Thyroid gland (tissue), 4 donors: ENCODE measurements around the gene C13orf46. TPM values are rescaled to one million over a fixed set of nuclear protein-coding genes. Genes with fewer than 3 reads are reported as not detected.
"Not testable (repeated sequence)": the region's sequence is repeated elsewhere in the genome, so short reads cannot be mapped to it uniquely, and the experiment has no call there.

Source experiments
- DNase-seq, 2 donors: peaks; one replicate each; pipeline ENCODE4 v3.0.0-alpha.2; 2019
- H3K27ac ChIP-seq, 3 donors: fragments of 200-600 bp; sonication (generic); 1 replicate in 2 of 3; 2 replicates in 1 of 3; pipeline ENCODE4 v1.5.1; 2016 to 2019; ENCODE audit warnings: mild to moderate bottlenecking in 1 of 3, moderate library complexity in 1 of 3
- H3K27me3 ChIP-seq: fragments of 200-600 bp; sonication (generic); one replicate; pipeline ENCODE4 v1.5.1; 2019
- H3K36me3 ChIP-seq, 2 donors: fragments of 200-600 bp; sonication (generic); one replicate each; pipeline ENCODE4 v1.5.1; 2016 to 2019
- H3K4me1 ChIP-seq, 2 donors: fragments of 200-600 bp; sonication (generic); one replicate each; pipeline ENCODE4 v1.5.1; 2017 to 2019
- H3K4me3 ChIP-seq, 3 donors: fragments of 200-600 bp; sonication (generic); replicated peaks in 1 of 3; 1 replicate in 2 of 3; 2 replicates in 1 of 3; pipeline ENCODE4 v1.5.1; 2016; ENCODE audit warnings: mild to moderate bottlenecking in 1 of 3
- H3K9me3 ChIP-seq: fragments of 200-600 bp; sonication (generic); one replicate; pipeline ENCODE4 v1.5.1; 2017
- POLR2A ChIP-seq, 2 donors: fragments of 450-650 bp; IDR thresholded peaks; one replicate each; pipeline ENCODE4 v1.6.1; 2017; ENCODE audit warnings: antibody characterized with exemption in 2 of 2, mild to moderate bottlenecking in 2 of 2, moderate library complexity in 1 of 2
- WGBS, 2 donors: methylation state at CpG; one replicate each; pipeline ENCODE4 v1.1.5; 2017; 5-methylcytosine and 5-hydroxymethylcytosine counted together
- intact Hi-C: fragments of 100-400 bp; cut with DNase I; formaldehyde crosslinking; loops from one replicate; pipeline ENCODE4 v1.15.1; 2023
- total RNA-seq, 4 donors: library from RNA; depleted of rRNA; stranded (reverse); fragments of >200 nt; gene quantifications; one replicate each; pipeline ENCODE4 v1.2.3, GENCODE V29; 2016
- TF ChIP-seq, protein P1 (sequence below), 6 experiments: fragments of 200-600 bp in 3 of 6; fragments of 450-650 bp in 3 of 6; sonication (generic) in 3 of 6; IDR thresholded peaks; one replicate each; pipeline ENCODE4 v1.5.1; 2016 to 2019; ENCODE audit warnings: antibody characterized with exemption in 6 of 6, mild to moderate bottlenecking in 2 of 6, inconsistent platforms in 1 of 6, moderate library complexity in 1 of 6

Gene C13orf46
- total RNA-seq, 4 donors from 2014 or later, result 0.67 to 9.4 (median 4.3) TPM

DNA sequence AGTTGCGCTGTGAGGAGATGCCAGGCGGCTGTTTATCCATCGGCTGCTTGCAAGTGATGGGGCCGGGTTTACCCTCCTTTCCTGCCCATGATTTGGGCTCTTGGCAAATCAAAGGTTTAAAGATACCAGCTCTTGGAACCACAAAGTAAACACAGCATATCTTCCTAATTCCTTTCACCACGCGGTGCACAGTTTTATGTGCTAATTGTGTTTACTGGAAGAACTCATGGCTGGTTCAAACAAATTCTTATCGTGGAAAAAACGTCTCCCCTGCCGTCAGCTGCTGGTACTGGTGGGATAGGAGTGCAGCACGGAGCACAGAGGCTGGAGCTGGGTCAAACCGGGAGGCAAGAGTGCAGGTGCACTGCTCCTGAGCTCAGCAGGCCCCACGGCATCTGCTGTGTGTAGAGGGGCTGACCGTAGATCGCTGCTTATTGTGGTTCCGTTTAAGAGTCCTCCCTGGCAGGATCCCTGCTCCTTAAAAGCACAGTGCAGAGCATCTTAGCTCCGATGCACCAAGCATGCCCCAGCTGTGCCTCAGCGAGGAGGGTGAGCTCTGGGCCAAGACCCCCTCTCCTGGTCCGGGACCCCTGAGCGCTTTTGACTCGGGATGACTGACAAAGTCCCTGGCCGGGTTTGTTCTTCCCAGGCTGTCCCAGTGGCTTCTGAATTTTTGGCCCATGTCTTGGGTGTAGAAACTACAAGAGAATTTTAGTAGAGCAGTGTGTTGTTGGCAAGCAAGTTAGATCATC, 58.7 kb downstream of the C13orf46 start:
- Histone ChIP-seq H3K36me3 (no peaks in the 10 kb centered on the region), H3K27me3 (no peaks in the 10 kb centered on the region), H3K4me1 (no peaks in the 10 kb centered on the region), H3K9me3 (no peaks in the 10 kb centered on the region), H3K27ac (no peak overlapping the region), H3K4me3 (no peak overlapping the region)
- 71 to 76% methylated on average over 17 to 21 of the region's 21 CpGs for WGBS, 2 donors
- no peak for TF ChIP-seq POLR2A (IDR thresholded peaks at IDR 0.05)
- TF ChIP-seq, protein P1, sequence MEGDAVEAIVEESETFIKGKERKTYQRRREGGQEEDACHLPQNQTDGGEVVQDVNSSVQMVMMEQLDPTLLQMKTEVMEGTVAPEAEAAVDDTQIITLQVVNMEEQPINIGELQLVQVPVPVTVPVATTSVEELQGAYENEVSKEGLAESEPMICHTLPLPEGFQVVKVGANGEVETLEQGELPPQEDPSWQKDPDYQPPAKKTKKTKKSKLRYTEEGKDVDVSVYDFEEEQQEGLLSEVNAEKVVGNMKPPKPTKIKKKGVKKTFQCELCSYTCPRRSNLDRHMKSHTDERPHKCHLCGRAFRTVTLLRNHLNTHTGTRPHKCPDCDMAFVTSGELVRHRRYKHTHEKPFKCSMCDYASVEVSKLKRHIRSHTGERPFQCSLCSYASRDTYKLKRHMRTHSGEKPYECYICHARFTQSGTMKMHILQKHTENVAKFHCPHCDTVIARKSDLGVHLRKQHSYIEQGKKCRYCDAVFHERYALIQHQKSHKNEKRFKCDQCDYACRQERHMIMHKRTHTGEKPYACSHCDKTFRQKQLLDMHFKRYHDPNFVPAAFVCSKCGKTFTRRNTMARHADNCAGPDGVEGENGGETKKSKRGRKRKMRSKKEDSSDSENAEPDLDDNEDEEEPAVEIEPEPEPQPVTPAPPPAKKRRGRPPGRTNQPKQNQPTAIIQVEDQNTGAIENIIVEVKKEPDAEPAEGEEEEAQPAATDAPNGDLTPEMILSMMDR (IDR thresholded peaks at IDR 0.05), result no peak
- DNase-seq, result no peak
- intact Hi-C loops, result no loop called here

DNA sequence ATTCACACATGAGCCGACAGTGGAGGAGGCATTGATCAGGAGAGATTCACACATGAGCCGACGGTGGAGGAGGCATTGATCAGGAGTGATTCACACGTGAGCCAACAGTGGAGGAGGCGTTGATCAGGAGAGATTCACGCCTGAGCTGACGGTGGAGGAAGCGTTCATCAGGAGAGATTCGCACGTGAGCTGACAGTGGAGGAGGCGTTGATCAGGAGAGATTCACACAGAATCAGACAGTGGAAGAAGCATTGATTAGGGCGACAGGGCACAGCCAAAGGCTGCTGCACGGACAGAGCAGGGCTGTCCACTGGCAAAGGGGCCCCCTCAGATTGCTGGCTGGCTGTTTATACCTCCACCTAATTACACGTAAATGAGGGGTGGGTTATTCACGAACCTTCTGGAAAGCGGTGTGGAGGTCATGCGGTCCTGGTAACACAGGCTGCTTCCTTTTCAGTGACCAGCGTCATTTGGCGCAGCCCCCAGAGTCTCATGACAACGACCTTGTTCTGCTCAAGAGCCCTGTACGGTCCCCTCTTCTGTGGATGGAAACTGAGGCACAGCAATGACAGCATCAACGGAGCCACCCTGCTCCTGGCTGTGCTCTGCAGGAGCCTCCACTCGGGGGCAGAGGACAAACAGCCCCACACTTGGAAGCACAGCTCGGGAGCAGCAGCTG, 59.4 kb downstream of the C13orf46 start:
- 81 to 83% methylated on average over 22 to 24 of the region's 24 CpGs for WGBS, 2 donors
- intact Hi-C loops, result no loop called here
- no peak for TF ChIP-seq POLR2A (IDR thresholded peaks at IDR 0.05)
- TF ChIP-seq, protein P1 (IDR thresholded peaks at IDR 0.05), result no peak

DNA sequence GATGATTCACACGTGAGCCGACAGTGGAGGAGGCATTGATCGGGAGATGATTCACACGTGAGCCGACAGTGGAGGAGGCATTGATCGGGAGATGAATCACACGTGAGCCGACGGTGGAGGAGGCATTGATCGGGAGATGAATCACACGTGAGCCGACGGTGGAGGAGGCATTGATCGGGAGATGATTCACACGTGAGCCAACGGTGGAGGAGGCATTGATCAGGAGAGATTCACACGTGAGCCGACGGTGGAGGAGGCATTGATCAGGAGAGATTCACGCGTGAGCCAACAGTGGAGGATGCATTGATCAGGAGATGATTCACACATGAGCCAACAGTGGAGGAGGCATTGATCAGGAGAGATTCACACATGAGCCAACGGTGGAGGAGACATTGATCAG, 60.0 kb downstream of the C13orf46 start:
- H3K36me3 ChIP-seq, intact Hi-C loops, H3K4me1 ChIP-seq, DNase-seq, H3K9me3 ChIP-seq, H3K27ac ChIP-seq, H3K4me3 ChIP-seq, H3K27me3 ChIP-seq: not testable (repeated sequence)
- WGBS, 2 donors, result 90 to 94% methylated on average over 22 of the region's 22 CpGs

More for the DNA sequence above, 59.4 kb downstream of the C13orf46 start:
- no peak for DNase-seq
- Histone ChIP-seq H3K27me3 (no peaks in the 10 kb centered on the region), H3K4me3 (no peak overlapping the region), H3K36me3 (no peaks in the 10 kb centered on the region), H3K27ac (no peak overlapping the region), H3K4me1 (no peaks in the 10 kb centered on the region), H3K9me3 (no peaks in the 10 kb centered on the region)

DNA sequence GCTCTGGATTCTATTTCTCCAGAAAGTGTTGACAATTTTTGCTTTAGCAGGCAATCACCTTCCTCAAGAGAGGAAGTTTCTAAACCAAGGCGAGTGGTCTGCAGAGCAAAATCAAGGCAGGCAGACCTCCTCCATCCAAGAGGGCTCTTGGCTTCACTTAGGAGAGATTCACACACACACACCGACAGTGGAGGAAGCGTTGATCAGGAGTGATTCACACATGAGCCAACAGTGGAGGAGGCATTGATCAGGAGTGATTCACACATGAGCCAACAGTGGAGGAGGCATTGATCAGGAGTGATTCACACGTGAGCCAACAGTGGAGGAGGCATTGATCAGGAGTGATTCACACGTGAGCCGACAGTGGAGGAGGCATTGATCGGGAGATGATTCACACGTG, 60.5 kb downstream of the C13orf46 start:
- H3K4me1 ChIP-seq, H3K36me3 ChIP-seq, H3K9me3 ChIP-seq, H3K27ac ChIP-seq, DNase-seq, H3K27me3 ChIP-seq, intact Hi-C loops, H3K4me3 ChIP-seq: not testable (repeated sequence)
- 78 to 87% methylated on average over 8 of the region's 8 CpGs for WGBS, 2 donors

DNA sequence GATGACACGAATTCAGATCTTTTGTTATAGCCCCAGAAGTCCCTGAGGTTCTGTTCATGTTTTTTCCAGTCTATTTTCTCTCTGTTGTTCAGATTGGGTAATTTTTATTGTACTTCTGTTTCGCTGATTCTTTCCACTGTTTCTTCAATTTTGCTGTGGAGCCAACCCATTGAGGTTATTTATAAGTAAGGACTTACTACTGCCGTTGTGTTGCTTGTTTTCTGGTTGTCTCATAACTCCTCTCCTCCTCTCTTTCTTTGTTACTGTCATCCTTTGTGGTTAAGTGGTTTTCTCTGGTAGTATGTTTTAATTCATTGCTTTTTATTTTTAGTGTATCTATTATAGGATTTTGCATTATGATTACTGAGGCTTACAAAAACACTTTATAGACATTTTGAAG, 61.3 kb downstream of the C13orf46 start:
- no peaks in the 10 kb centered on the region for H3K9me3 ChIP-seq
- no peak overlapping the region for H3K27ac ChIP-seq
- H3K4me1 ChIP-seq, result no peaks in the 10 kb centered on the region
- no peak overlapping the region for H3K4me3 ChIP-seq
- H3K36me3 ChIP-seq, result no peaks in the 10 kb centered on the region
- WGBS, 2 donors, result 80 to 85% methylated on average over 3 of the region's 3 CpGs
- no peaks in the 10 kb centered on the region for H3K27me3 ChIP-seq
- intact Hi-C loops, result no loop called here
- TF ChIP-seq, protein P1 (IDR thresholded peaks at IDR 0.05), result no peak
- no peak for TF ChIP-seq POLR2A (IDR thresholded peaks at IDR 0.05)
- DNase-seq, result no peak
